CD4-positive, alpha-beta memory T cell (primary cell): ENCODE measurements around the gene SETD2. TPM values are rescaled to one million over a fixed set of nuclear protein-coding genes. Genes with fewer than 3 reads are reported as not detected.
"Not testable (repeated sequence)": the region's sequence is repeated elsewhere in the genome, so short reads cannot be mapped to it uniquely, and the experiment has no call there.

Experiments used
- CTCF ChIA-PET: fragments of 350-600 bp; sonication (Branson Sonifier 250); formaldehyde crosslinking; loops from one replicate; lab custom pipeline; 2021; ENCODE audit warnings: inconsistent platforms; ENCODE audit not compliant: partially characterized antibody; lab: Charles Lee
- POLR2A ChIA-PET: fragments of 350-600 bp; sonication (Branson Sonifier 250); formaldehyde crosslinking; loops from one replicate; lab custom pipeline; 2021; ENCODE audit not compliant: partially characterized antibody; lab: Charles Lee
- DNase-seq, 5 donors: peaks; one replicate each; pipeline versions ENCODE4 v3.0.0 to v3.0.0-alpha.2; 2020 to 2022; ENCODE audit warnings: mixed read lengths in 1 of 5
- H3K27ac ChIP-seq: one replicate; pipeline ENCODE4 v1.7.0; 2013; ENCODE audit warnings: low read depth, low read length
- H3K27me3 ChIP-seq: 2 replicates; pipeline ENCODE4 v1.7.0; 2013; ENCODE audit warnings: mild to moderate bottlenecking, low read length, moderate library complexity; ENCODE audit not compliant: insufficient read depth
- H3K36me3 ChIP-seq: 2 replicates; pipeline ENCODE4 v1.7.0; 2013; ENCODE audit warnings: mild to moderate bottlenecking, low read length, moderate library complexity; ENCODE audit not compliant: insufficient read depth
- H3K4me1 ChIP-seq: 2 replicates; pipeline ENCODE4 v1.7.0; 2013; ENCODE audit warnings: mild to moderate bottlenecking, low read length, moderate library complexity; ENCODE audit not compliant: insufficient read depth
- H3K4me3 ChIP-seq, 2 donors: one replicate each; pipeline ENCODE4 v1.7.0; 2013; ENCODE audit warnings: low read length in 2 of 2, mild to moderate bottlenecking in 1 of 2
- H3K9me3 ChIP-seq, 2 donors: one replicate each; pipeline ENCODE4 v1.7.0; 2013; ENCODE audit warnings: low read length in 2 of 2, control low read depth in 1 of 2; ENCODE audit not compliant: control insufficient read depth in 1 of 2
- H3K27ac Mint-ChIP-seq, 7 donors: one replicate each; pipeline ENCODE4 v1.8.0; 2020 to 2021; ENCODE audit warnings: mixed read lengths in 7 of 7, mild to moderate bottlenecking in 6 of 7, inconsistent platforms in 3 of 7, moderate library complexity in 3 of 7
- H3K27me3 Mint-ChIP-seq, 2 donors: one replicate each; pipeline ENCODE4 v1.8.0; 2020 to 2021; ENCODE audit warnings: mixed read lengths in 2 of 2
- H3K36me3 Mint-ChIP-seq, 2 donors: one replicate each; pipeline ENCODE4 v1.8.0; 2020 to 2021; ENCODE audit warnings: mixed read lengths in 2 of 2, inconsistent platforms in 1 of 2, mild to moderate bottlenecking in 1 of 2
- H3K4me1 Mint-ChIP-seq, 4 donors: one replicate each; pipeline ENCODE4 v1.8.0; 2020 to 2021; ENCODE audit warnings: mixed read lengths in 4 of 4, mild to moderate bottlenecking in 1 of 4
- H3K4me3 Mint-ChIP-seq, 8 donors: one replicate each; pipeline ENCODE4 v1.8.0; 2020 to 2021; ENCODE audit warnings: mixed read lengths in 8 of 8, mild to moderate bottlenecking in 7 of 8, moderate library complexity in 6 of 8, inconsistent platforms in 3 of 8
- H3K9me3 Mint-ChIP-seq, 8 donors: one replicate each; pipeline ENCODE4 v1.8.0; 2020 to 2021; ENCODE audit warnings: mixed read lengths in 8 of 8, mild to moderate bottlenecking in 5 of 8, inconsistent platforms in 3 of 8, moderate library complexity in 1 of 8
- intact Hi-C: fragments of 100-400 bp; cut with micrococcal nuclease; formaldehyde crosslinking; loops from one replicate; pipeline ENCODE4 v1.15.1; 2023
- polyA plus RNA-seq, 2 donors: library from polyadenylated mRNA; unstranded; fragments of 300-500 nt; fragmentation: Illumina TruSeq; gene quantifications; one replicate each; pipeline ENCODE4 v1.2.3, GENCODE V29; 2021
- total RNA-seq, 2 experiments: library from RNA; stranded (reverse); gene quantifications; one replicate each; pipeline ENCODE4 v1.2.3, GENCODE V29; 2021

Gene SETD2
- total and polyA plus RNA-seq, 4 experiments from 2014 or later = 3.4 to 74.1 (median 50.0) TPM

- H3K27me3 ChIP-seq, H3K9me3 ChIP-seq, CTCF ChIA-PET, H3K4me3 ChIP-seq, H3K27ac ChIP-seq, H3K9me3 Mint-ChIP-seq, POLR2A ChIA-PET, H3K27me3 Mint-ChIP-seq, DNase-seq: not testable (repeated sequence)
- H3K4me3 Mint-ChIP-seq = peak overlapping the region in 2 of 8 donors; percentile 33 to 61
- H3K4me1 ChIP-seq = peaks cover 22% of the 10 kb centered on the region
- H3K36me3 Mint-ChIP-seq = peaks cover 53 to 76% of the 10 kb centered on the region in 2 donors
- peaks cover 31 to 45% (median 37%) of the 10 kb centered on the region in 4 donors for H3K4me1 Mint-ChIP-seq
- peak overlapping the region in 5 of 7 donors; percentile 7 to 86 (median 75) for H3K27ac Mint-ChIP-seq
- peaks cover 47% of the 10 kb centered on the region for H3K36me3 ChIP-seq
- intact Hi-C loops = loop anchor here (5.0 to 10.0 kb wide), 2 partner anchors 43 to 205 kb away; partner anchors contain the start of gene SETD2
Observed at GRCh38 chr3:47119387-47119786, 44.5 kb downstream of the SETD2 start.

GRCh38 chr3:47117807-47118364 lies 46.0 kb downstream of the SETD2 start:
- H3K4me1 Mint-ChIP-seq = peaks cover 28 to 45% (median 35%) of the 10 kb centered on the region in 4 donors
- H3K27me3 Mint-ChIP-seq = no peaks in the 10 kb centered on the region
- ChIA-PET CTCF (interaction anchor here (0.8 to 1.0 kb wide), 2 partner anchors 22 to 47 kb away, joined by 3 read pairs; no protein-coding TSS in a partner anchor), POLR2A (interaction anchor here (2.8 kb wide), 1 partner anchor 46 kb away, joined by 12 read pairs; the partner anchor contains the start of gene SETD2)
- no peaks in the 10 kb centered on the region for H3K27me3 ChIP-seq
- H3K4me1 ChIP-seq = peaks cover 22% of the 10 kb centered on the region
- peaks cover 47% of the 10 kb centered on the region for H3K36me3 ChIP-seq
- H3K27ac Mint-ChIP-seq = peak overlapping the region in 6 of 7 donors; percentile 8 to 85 (median 64)
- H3K27ac ChIP-seq = no peak overlapping the region
- intact Hi-C loops = loop anchor here (5.0 to 10.0 kb wide), 2 partner anchors 44 to 207 kb away; partner anchors contain the start of gene SETD2
- peak in 3 of 5 donors; percentile 6 to 14 (median 10) for DNase-seq
- no peak overlapping the region for H3K4me3 ChIP-seq
- no peaks in the 10 kb centered on the region for H3K9me3 Mint-ChIP-seq
- peaks cover 52 to 75% of the 10 kb centered on the region in 2 donors for H3K36me3 Mint-ChIP-seq
- H3K4me3 Mint-ChIP-seq = peak overlapping the region in 2 of 8 donors; percentile 36 to 61
- H3K9me3 ChIP-seq = no peaks in the 10 kb centered on the region

- peaks cover 34 to 63% of the 10 kb centered on the region in 2 donors for H3K36me3 Mint-ChIP-seq
- H3K27ac ChIP-seq, POLR2A ChIA-PET, H3K4me3 Mint-ChIP-seq, H3K4me3 ChIP-seq, H3K27ac Mint-ChIP-seq, H3K27me3 Mint-ChIP-seq, H3K9me3 ChIP-seq, DNase-seq, H3K27me3 ChIP-seq, H3K9me3 Mint-ChIP-seq: not testable (repeated sequence)
- H3K4me1 Mint-ChIP-seq = peaks cover 19 to 30% (median 22%) of the 10 kb centered on the region in 4 donors
- CTCF ChIA-PET = interaction anchor here (0.6 kb wide), 1 partner anchor 174 kb away, joined by 3 read pairs; no protein-coding TSS in a partner anchor
- Histone ChIP-seq H3K36me3 (peaks cover 37% of the 10 kb centered on the region), H3K4me1 (peaks cover 20% of the 10 kb centered on the region)
- intact Hi-C loops = loop anchor here (5.0 to 10.0 kb wide), 2 partner anchors 47 to 209 kb away; partner anchors contain the start of gene SETD2
Observed at GRCh38 chr3:47115524-47115923, 48.4 kb downstream of the SETD2 start.

- no peaks in the 10 kb centered on the region for H3K27me3 ChIP-seq
- Mint-ChIP-seq H3K9me3 (no peaks in the 10 kb centered on the region), H3K4me1 (peaks cover 12 to 18% (median 16%) of the 10 kb centered on the region in 4 donors), H3K4me3 (no peak overlapping the region), H3K27ac (peak overlapping the region in 1 of 7 donors; percentile 28), H3K36me3 (peaks cover 31 to 67% of the 10 kb centered on the region in 2 donors), H3K27me3 (no peaks in the 10 kb centered on the region)
- POLR2A ChIA-PET = interaction anchor here (1.9 kb wide), 1 partner anchor 50 kb away, joined by 7 read pairs; the partner anchor contains the start of gene SETD2
- no peak for DNase-seq
- H3K9me3 ChIP-seq = no peaks in the 10 kb centered on the region
- H3K4me1 ChIP-seq = peaks cover 9% of the 10 kb centered on the region
- H3K36me3 ChIP-seq = peaks cover 31% of the 10 kb centered on the region
- H3K27ac ChIP-seq = no peak overlapping the region
- no peak overlapping the region for H3K4me3 ChIP-seq
- CTCF ChIA-PET = interaction anchor here (0.9 to 1.2 kb wide), 2 partner anchors 17 to 214 kb away, joined by 3 to 4 read pairs; no protein-coding TSS in a partner anchor
- intact Hi-C loops = loop anchor here (10.0 kb wide), 1 partner anchor 211 kb away; no protein-coding TSS in a partner anchor
Observed at GRCh38 chr3:47113669-47114365, 50.1 kb downstream of the SETD2 start.

- ChIA-PET POLR2A (interaction anchor here (1.9 kb wide), 1 partner anchor 51 kb away, joined by 7 read pairs; the partner anchor contains the start of gene SETD2), CTCF (interaction anchor here (0.9 to 1.2 kb wide), 2 partner anchors 18 to 215 kb away, joined by 3 to 4 read pairs; no protein-coding TSS in a partner anchor)
- Mint-ChIP-seq H3K4me1 (peaks cover 13 to 16% (median 13%) of the 10 kb centered on the region in 4 donors), H3K36me3 (peaks cover 31 to 73% of the 10 kb centered on the region in 2 donors), H3K27ac (peak overlapping the region in 1 of 7 donors; percentile 30), H3K27me3 (no peaks in the 10 kb centered on the region), H3K4me3 (no peak overlapping the region), H3K9me3 (no peaks in the 10 kb centered on the region)
- peaks cover 31% of the 10 kb centered on the region for H3K36me3 ChIP-seq
- H3K27ac ChIP-seq = no peak overlapping the region
- H3K4me1 ChIP-seq = peaks cover 8% of the 10 kb centered on the region
- intact Hi-C loops = loop anchor here (10.0 kb wide), 1 partner anchor 212 kb away; no protein-coding TSS in a partner anchor
- H3K4me3 ChIP-seq = no peak overlapping the region
- no peak for DNase-seq
- no peaks in the 10 kb centered on the region for H3K9me3 ChIP-seq
- H3K27me3 ChIP-seq = no peaks in the 10 kb centered on the region
Observed at GRCh38 chr3:47112997-47113396, 50.9 kb downstream of the SETD2 start.

GRCh38 chr3:47109393-47109792 lies 54.5 kb downstream of the SETD2 start:
- Histone ChIP-seq H3K4me1 (no peaks in the 10 kb centered on the region), H3K4me3 (no peak overlapping the region), H3K27ac (no peak overlapping the region), H3K27me3 (no peaks in the 10 kb centered on the region), H3K9me3 (no peaks in the 10 kb centered on the region), H3K36me3 (peaks cover 20% of the 10 kb centered on the region)
- intact Hi-C loops = no loop called here
- Mint-ChIP-seq H3K9me3 (no peaks in the 10 kb centered on the region), H3K4me1 (peaks cover 0 to 8% (median 5%) of the 10 kb centered on the region in 4 donors), H3K27me3 (no peaks in the 10 kb centered on the region), H3K27ac (peak overlapping the region in 1 of 7 donors; percentile 35), H3K36me3 (peaks cover 31 to 64% of the 10 kb centered on the region in 2 donors), H3K4me3 (no peak overlapping the region)
- POLR2A ChIA-PET = no interaction called here
- no peak for DNase-seq
- CTCF ChIA-PET = interaction anchor here (0.7 to 1.0 kb wide), 2 partner anchors 13 to 133 kb away, joined by 3 read pairs; no protein-coding TSS in a partner anchor
